Stimulated activated CD4-positive, alpha-beta T cell treated with anti-CD3 and anti-CD28 coated beads, Interleukin-12 subunit alpha, Interleukin-12 subunit beta, amount 100 ng/mL, for 24 hours (primary cell): ENCODE data around the gene IPO11.
"Not testable (repeated sequence)": the region's sequence is repeated elsewhere in the genome, so short reads cannot be mapped to it uniquely, and the experiment has no call there.

Source experiments
- DNase-seq, 2 experiments: peaks; one replicate each; pipeline ENCODE4 v3.0.0-alpha.2; 2020; ENCODE audit warnings: low read depth in 2 of 2

Gene IPO11

DNA sequence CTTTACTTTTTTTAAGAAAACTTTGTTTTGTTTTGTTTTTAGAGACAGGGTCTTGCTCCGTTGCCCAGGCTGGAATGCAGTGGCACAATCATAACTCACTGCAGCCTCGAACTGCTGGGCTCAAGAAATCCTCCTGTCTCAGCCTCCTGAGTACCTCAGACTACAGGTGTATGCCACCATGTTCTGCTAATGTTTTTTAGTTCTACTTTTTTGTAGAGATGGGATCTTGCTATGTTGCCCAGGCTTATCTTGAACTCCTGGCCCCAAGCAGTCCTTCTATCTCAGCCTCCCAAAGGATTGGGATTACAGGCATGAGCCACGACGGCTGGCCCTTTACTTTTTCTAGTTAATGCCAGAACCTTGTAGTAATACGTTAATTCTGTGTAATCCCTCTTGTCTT lies 36.0 kb downstream of the IPO11 start:
- no peak for DNase-seq

DNA sequence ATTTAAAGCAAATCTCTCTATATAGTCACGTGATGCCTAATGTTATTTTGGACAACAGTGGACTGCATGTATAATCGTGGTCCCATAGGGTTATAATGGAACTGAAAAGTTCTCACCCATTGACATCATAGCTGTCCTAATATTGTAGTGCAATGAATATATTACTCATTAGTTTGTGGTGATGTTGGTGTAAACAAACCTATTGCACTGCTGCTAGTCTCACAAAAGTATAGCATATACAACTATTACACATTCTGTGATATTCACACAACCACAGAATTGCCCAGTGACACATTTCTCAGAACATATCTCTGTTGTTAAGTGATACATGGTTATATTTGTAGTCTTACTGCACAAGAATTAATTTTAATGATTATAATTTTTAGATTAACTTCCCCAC lies 37.7 kb downstream of the IPO11 start:
- DNase-seq, result no peak

DNA sequence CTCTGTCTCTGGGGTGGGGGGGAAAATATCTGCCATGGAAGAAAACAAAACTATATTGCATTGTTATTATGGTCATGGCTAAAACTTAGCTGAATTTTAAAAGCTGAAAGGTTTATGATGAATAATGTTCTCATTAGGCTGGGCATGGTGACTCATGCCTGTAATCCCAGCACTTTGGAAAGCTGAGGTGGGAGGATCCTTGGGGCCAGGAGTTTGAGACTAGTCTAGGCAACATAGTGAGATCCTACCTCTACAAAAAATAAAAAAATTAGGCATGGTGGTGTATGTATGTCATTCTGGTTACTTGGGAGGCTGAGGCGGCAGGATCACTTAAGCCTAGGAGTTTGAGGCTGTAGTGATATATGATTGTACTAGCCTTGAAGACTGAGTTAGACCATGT lies 44.5 kb downstream of the IPO11 start:
- no peak for DNase-seq

- DNase-seq, result no peak
These were observed 48.0 kb downstream of the IPO11 start for GRCh38 chr5:62460578-62460983.

- DNase-seq, result no peak
These were observed 49.0 kb downstream of the IPO11 start for GRCh38 chr5:62461561-62461960.

DNA sequence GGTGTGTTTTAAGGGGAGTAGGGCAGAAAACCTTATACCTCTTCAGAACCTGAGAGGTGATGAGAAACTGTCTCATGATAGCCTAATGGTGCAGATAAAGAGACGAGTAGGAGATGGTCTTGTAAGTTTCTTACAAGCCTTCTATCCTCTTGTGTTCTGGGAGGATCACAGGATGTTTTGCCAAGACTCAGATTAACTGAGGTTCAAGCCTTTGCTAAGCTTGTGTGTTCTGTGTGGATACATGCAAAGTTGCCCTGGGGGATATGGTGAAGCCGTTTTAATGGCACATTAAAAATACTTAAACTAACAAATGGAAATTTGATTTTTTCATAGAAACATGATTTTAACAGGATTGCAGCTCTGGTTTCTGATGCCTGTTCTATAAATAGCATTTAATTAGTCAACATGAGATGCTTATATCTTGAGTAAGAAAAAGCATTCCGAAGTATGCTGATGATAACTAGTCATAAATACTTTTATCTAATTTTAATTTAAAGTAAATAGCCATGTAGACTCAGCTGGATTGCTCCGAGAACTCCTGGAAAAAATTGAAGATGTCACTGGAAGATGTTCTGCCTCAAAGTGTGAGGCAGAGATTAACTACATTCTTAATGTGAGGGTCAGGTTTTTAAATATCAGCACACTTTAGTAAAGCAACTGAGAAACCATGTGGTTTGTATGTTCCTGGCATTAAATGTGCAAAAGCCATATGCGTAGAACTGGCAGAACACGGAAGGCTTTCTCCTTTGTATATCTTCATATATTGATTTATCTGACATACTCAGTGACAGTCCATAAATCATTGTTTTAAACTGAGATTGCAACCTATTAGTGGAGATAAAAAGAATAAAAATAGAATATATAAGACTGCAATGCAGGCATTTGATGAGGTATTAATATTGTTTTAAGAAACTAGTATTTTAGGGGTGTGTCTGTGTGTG lies 53.7 kb downstream of the IPO11 start:
- DNase-seq, result no peak

- no peak for DNase-seq
These were observed 60.6 kb downstream of the IPO11 start for GRCh38 chr5:62473209-62473608.

DNA sequence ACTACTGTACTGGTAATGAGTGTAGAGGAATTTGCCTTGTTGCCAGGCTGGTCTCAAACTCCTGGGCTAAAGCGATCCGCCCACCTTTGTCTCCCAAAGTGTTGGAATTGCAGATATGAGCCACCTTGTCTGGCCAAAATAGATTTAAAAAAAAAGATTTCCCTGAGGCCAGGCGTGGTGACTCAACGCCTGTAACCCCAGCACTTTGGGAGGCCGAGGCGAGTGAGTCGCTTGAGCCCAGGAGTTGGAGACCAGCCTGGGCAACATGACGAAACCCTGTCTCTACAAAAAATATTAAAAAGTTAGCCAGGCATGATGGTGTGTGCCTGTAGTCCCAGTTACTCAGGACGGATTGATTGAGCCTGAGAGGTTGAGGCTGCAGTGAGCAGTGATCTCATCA lies 62.5 kb downstream of the IPO11 start:
- DNase-seq, result no peak

GRCh38 chr5:62477801-62478200 lies 65.2 kb downstream of the IPO11 start:
- DNase-seq, result no peak

GRCh38 chr5:62483556-62483955 lies 71.0 kb downstream of the IPO11 start:
- DNase-seq, result no peak

DNA sequence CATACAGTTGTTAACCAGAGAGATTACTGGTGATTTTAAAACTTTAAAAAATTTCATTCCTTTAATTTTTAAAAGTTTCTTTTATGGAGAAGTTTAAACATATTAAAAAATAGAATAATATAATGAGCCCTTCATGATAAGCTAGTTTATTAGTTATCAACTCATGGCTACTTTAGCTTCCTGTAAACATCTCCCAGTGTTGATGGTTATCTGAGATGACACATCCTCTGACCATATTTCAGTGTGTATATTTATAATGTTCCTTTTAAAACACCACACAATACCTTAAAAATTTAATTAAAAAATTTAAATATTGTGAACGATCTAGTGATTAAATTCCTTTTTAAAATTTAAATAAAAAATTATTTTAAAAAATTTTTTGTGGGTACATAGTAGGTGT lies 74.1 kb downstream of the IPO11 start:
- DNase-seq, result no peak

DNA sequence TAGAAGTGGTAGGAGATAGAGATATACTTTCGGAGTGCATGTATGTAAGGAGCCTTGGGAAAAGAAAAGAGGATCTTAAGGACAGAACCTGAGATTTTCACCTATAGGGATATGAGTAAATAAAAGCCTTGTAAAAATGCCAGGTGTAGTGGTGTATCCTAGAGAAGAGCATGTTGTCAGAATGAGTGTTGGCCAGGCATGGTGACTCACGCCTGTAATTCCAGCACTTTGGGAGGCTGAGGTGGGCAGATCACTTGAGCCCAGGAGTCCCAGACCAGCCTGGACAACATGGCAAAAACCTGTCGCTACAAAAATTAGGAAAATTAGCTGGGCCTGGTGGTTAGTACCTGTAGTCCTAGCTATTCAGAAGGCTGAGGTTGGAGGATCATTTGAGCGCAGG lies 76.0 kb downstream of the IPO11 start:
- DNase-seq, result no peak

GRCh38 chr5:62489471-62489870 lies 76.9 kb downstream of the IPO11 start:
- DNase-seq, result no peak

DNA sequence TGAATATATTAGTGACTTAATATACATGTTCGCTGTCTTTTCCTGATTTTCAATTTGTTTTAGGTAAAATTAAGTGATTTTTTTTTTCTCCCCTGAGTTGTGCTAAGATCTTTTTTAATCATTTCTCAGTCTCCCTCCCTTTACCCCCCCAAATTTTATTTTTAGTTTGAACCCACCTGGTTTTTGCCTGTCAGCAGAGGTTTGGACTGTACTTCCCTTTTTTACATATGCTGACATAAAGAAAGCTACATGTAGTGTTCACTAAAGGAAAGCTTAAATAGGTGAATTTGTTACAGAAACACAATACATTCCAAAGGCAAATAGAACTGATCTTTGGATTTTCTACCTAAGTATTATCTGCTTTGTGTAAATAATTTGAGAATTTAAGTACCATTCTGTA lies 82.2 kb downstream of the IPO11 start:
- no peak for DNase-seq

GRCh38 chr5:62496876-62497275 lies 84.3 kb downstream of the IPO11 start:
- no peak for DNase-seq

DNA sequence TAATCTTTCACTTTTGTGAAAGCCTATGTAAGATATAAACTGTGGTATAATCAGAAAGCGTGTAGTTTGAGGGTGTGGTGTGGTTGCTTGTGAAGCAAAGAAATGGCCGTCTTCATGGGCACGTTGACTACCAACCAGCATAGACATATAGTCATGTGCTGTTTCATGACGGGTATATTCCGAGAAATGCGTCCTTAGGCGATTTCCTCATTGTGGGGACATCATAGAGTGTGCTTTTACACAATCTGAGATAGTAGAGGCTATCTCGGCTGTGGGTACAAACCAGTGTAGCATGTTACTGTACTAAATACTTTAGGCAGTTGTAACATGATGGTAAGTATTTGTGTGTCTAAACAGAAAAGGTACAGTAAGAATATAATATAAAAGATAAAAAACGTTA lies 86.4 kb downstream of the IPO11 start:
- DNase-seq, result no peak

- no peak for DNase-seq
These were observed 87.2 kb downstream of the IPO11 start for GRCh38 chr5:62499756-62500155.

- no peak for DNase-seq
These were observed 90.0 kb downstream of the IPO11 start for GRCh38 chr5:62502456-62503101.

DNA sequence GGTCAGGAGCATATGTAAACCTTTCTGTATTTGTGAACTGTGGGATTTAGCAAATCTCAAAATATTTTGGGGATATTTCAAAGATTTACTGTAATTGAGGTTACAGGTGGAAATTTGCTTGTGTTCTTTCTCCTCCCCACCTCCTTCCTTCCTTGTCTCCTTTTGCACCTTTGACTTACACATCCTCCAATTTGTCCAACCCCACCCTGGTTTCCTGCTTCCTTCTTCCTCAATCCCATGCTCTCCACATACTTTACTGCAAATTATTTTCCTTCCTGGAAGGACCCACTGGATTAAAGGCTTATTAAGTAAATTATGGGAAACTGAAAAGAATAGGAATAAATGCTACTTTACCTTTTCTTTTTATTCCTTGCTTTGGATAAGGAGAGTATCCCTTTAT lies 91.6 kb downstream of the IPO11 start:
- no peak for DNase-seq

- DNase-seq, result no peak
These were observed 94.3 kb downstream of the IPO11 start for GRCh38 chr5:62506659-62507460.

DNA sequence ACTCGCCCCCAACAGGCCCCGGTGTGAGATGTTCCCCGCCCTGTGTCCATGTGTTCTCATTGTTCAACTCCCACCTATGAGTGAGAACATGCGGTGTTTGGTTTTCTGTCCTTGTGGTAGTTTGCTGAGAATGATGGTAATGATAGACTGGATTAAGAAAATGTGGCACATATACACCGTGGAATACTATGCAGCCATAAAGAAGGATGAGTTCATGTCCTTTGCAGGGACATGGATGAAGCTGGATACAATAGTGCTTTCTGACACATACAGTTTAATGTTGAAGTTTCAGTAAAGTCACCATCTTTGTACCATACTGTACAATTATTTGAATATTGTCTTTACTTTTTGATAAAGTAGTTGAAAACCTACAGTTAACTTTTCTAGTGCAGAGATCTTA lies 96.2 kb downstream of the IPO11 start:
- not testable (repeated sequence) for DNase-seq

GRCh38 chr5:62509806-62510205 lies 97.2 kb downstream of the IPO11 start:
- no peak for DNase-seq
